Measurements from ENCODE around the gene MCEMP1.

Gene MCEMP1

GRCh38 chr19:7665076-7665475, 11.8 kb upstream of the MCEMP1 start:
- H3K4me3 ChIP-seq (ENCODE audit: low read depth, low read length) = no peak overlapping the region
- no peak for DNase-seq (ENCODE audit: low read depth)
- TF ChIP-seq CTCF (IDR thresholded peaks at IDR 0.05; ENCODE audit: low read depth, low read length) = no peak
- TF ChIP-seq MAX (IDR thresholded peaks at IDR 0.05; ENCODE audit: low read depth, low read length) = no peak
- TF ChIP-seq MYC (IDR thresholded peaks at IDR 0.05; ENCODE audit: low read depth, low read length) = no peak
- no peak for TF ChIP-seq POLR2A (IDR thresholded peaks at IDR 0.05; ENCODE audit: extremely low read depth, insufficient read length)

GRCh38 chr19:7668842-7669241, 8.0 kb upstream of the MCEMP1 start, which contains the start of gene RETN:
Gene RETN (plus strand): TSS chr19:7669049. CDS start chr19:7669327, 278 bp downstream.
- TF ChIP-seq MAX (IDR thresholded peaks at IDR 0.05; ENCODE audit: low read depth, low read length) (no peak), POLR2A (IDR thresholded peaks at IDR 0.05; ENCODE audit: extremely low read depth, insufficient read length) (peak; percentile 68)
- DNase-seq (ENCODE audit: low read depth) = peak; percentile 96
- peak within 1 kb of the TSS; percentile 77 for H3K4me3 ChIP-seq (ENCODE audit: low read depth, low read length)

GRCh38 chr19:7669641-7670040, 7.2 kb upstream of the MCEMP1 start:
- H3K4me3 ChIP-seq (ENCODE audit: low read depth, low read length) = peak overlapping the region; percentile 77
- DNase-seq (ENCODE audit: low read depth) = peak; percentile 62
- no peak for TF ChIP-seq CTCF (IDR thresholded peaks at IDR 0.05; ENCODE audit: low read depth, low read length)
- no peak for TF ChIP-seq MYC (IDR thresholded peaks at IDR 0.05; ENCODE audit: low read depth, low read length)
- TF ChIP-seq MAX (IDR thresholded peaks at IDR 0.05; ENCODE audit: low read depth, low read length) = no peak
- no peak for TF ChIP-seq POLR2A (IDR thresholded peaks at IDR 0.05; ENCODE audit: extremely low read depth, insufficient read length)

GRCh38 chr19:7670150-7670783, 6.6 kb upstream of the MCEMP1 start:
- no peak for TF ChIP-seq CTCF (IDR thresholded peaks at IDR 0.05; ENCODE audit: low read depth, low read length)
- TF ChIP-seq MAX (IDR thresholded peaks at IDR 0.05; ENCODE audit: low read depth, low read length) = peak; percentile 73
- peak; percentile 75; the same call in 1 of the 2 replicates for TF ChIP-seq MYC (IDR thresholded peaks at IDR 0.05; ENCODE audit: low read depth, low read length)
- peak; percentile 33 for TF ChIP-seq POLR2A (IDR thresholded peaks at IDR 0.05; ENCODE audit: extremely low read depth, insufficient read length)
- peak overlapping the region; percentile 77 for H3K4me3 ChIP-seq (ENCODE audit: low read depth, low read length)
- peak; percentile 89 for DNase-seq (ENCODE audit: low read depth)

GRCh38 chr19:7670790-7671189, 6.1 kb upstream of the MCEMP1 start:
- H3K4me3 ChIP-seq (ENCODE audit: low read depth, low read length) = peak overlapping the region; percentile 77
- DNase-seq (ENCODE audit: low read depth) = no peak
- no peak for TF ChIP-seq CTCF (IDR thresholded peaks at IDR 0.05; ENCODE audit: low read depth, low read length)
- TF ChIP-seq MAX (IDR thresholded peaks at IDR 0.05; ENCODE audit: low read depth, low read length) = no peak
- no peak for TF ChIP-seq MYC (IDR thresholded peaks at IDR 0.05; ENCODE audit: low read depth, low read length)
- TF ChIP-seq POLR2A (IDR thresholded peaks at IDR 0.05; ENCODE audit: extremely low read depth, insufficient read length) = no peak

GRCh38 chr19:7672522-7672921, 4.4 kb upstream of the MCEMP1 start:
- TF ChIP-seq MAX (IDR thresholded peaks at IDR 0.05; ENCODE audit: low read depth, low read length) (no peak), POLR2A (IDR thresholded peaks at IDR 0.05; ENCODE audit: extremely low read depth, insufficient read length) (no peak), MYC (IDR thresholded peaks at IDR 0.05; ENCODE audit: low read depth, low read length) (no peak), CTCF (IDR thresholded peaks at IDR 0.05; ENCODE audit: low read depth, low read length) (no peak)
- no peak overlapping the region for H3K4me3 ChIP-seq (ENCODE audit: low read depth, low read length)
- DNase-seq (ENCODE audit: low read depth) = no peak

Data from NB4 (cell line).